Measurements from ENCODE around the gene MYO1D.

Gene MYO1D

DNA sequence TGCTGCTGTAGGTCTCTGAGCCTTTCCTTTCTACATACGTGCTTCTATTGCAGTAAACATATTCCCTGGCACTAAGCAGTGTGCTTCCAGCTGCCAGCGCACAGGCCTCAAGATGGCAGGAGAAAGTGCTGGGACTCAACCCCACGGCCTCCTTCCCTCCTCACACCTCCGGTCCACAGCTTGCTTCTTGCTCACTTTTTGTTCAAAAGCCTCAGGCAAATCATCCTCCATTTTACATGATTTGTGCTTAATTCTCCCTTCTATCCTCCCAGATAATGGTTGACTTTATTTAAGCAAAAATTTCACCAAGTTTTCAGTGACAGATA is 384.7 kb downstream of the MYO1D start:
- TF ChIP-seq, protein P1, sequence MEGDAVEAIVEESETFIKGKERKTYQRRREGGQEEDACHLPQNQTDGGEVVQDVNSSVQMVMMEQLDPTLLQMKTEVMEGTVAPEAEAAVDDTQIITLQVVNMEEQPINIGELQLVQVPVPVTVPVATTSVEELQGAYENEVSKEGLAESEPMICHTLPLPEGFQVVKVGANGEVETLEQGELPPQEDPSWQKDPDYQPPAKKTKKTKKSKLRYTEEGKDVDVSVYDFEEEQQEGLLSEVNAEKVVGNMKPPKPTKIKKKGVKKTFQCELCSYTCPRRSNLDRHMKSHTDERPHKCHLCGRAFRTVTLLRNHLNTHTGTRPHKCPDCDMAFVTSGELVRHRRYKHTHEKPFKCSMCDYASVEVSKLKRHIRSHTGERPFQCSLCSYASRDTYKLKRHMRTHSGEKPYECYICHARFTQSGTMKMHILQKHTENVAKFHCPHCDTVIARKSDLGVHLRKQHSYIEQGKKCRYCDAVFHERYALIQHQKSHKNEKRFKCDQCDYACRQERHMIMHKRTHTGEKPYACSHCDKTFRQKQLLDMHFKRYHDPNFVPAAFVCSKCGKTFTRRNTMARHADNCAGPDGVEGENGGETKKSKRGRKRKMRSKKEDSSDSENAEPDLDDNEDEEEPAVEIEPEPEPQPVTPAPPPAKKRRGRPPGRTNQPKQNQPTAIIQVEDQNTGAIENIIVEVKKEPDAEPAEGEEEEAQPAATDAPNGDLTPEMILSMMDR (IDR thresholded peaks at IDR 0.05; ENCODE audit: low read depth, low read length), result no peak
- no peak for DNase-seq (ENCODE audit: low read depth in 2 of 2)
- H3K4me3 ChIP-seq (replicated peaks in 1 of 2; ENCODE audit: low read depth in 2 of 2, low read length in 2 of 2), result no peak overlapping the region

DNA sequence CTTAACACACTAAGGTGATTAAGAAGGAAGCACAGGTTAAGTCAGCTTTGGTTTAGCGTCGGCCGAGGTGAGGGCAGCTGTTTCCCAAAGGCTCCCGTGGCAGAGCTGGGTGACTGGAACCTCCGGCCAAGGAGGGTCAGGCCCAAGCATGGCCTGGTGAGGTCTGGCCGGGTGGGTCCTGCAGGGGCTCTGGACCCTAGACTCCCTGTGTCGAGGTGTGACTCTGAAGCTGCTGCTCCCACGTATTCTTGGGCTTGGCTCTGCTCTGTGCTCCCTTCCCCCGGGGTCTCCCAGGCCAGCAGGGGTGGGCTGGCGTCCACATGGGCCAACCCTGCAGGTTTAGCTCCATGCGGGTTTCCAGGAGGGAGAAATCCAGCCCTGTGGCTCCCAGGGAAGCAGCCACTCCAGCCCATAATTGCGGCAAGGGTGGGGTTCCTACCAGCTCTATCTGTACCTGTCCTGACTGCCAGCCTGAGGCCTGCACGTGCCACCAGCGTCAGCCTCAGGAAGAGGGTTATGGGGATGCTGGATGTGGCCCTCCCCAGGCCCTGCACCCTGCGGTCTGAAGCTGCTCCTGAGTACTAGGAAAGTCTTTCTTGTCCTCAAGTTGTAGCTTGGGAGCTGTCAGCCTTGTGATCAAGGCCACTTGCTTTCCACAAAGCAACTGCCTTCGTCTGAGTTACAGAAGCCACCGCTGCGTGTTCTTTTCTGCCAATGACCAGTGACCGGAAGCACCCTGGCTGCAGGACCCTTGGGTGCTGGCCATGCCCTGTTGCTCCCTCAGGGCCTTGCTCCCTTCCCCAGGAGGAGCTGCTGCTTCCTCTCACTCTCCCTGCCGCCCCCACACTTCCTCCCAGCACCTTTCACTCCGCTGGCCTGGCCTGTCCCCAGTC is 385.3 kb downstream of the MYO1D start:
- no peak for DNase-seq (ENCODE audit: low read depth in 2 of 2)
- H3K4me3 ChIP-seq (replicated peaks in 1 of 2; ENCODE audit: low read depth in 2 of 2, low read length in 2 of 2), result no peak overlapping the region
- TF ChIP-seq, protein P1 (IDR thresholded peaks at IDR 0.05; ENCODE audit: low read depth, low read length), result no peak

DNA sequence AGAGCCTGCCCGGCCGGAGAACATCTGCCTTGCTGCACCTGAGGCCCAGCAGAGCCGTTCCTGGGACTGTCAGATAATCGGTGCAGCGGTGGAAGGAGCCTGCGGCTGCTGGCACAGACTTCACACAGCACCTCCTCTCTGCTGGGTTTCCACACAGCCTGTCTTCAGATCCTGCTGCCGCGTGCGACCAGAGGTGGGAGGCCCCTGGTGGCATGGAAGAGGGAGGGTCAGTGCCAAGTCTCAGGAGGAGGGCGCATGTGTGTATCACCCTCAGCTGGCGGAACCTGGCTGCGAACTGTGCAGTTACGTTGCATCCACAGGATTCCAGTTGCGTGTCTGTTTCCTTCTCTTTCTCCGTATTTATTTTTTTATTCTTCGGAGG is 386.8 kb downstream of the MYO1D start:
- DNase-seq (ENCODE audit: low read depth in 2 of 2), result no peak
- TF ChIP-seq, protein P1 (IDR thresholded peaks at IDR 0.05; ENCODE audit: low read depth, low read length), result no peak
- no peak overlapping the region for H3K4me3 ChIP-seq (replicated peaks in 1 of 2; ENCODE audit: low read depth in 2 of 2, low read length in 2 of 2)

DNA sequence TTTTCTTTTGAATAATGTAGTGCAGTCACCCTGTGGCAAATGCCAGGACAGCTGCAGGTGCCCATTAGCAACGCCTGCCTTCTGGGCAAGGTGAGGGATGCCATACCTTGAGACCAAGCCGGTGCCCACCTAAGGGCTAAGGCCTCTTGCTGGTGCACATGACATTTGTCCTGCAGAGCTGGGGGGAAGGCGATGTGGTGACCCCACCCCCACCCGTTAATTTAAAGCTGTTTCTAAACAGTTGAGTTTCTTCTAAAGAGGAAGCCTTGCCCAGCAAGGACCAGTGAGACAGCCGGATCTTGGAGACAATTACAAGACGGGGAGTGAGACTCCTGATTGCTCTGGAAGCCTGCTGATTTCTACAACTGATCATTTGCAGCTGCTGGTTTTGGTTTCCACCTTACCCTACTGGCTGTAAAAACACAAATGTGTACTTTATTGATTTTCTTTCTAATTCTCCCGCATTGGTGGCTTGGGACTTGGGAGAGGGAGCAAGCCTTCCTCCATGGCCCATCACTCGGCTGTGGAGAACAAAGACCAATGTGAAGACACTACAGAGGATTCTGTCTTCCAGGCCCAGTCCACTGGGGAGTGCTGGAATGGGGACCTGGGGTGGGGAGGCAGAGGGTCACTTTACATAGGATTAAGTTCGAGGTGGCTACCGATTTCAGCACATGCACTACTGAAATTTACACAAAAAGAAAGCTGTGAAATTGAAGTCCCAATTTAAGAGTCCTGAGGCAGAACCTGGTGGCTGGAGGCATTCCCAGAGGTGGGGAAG is 387.4 kb downstream of the MYO1D start:
- DNase-seq (ENCODE audit: low read depth in 2 of 2), result no peak
- TF ChIP-seq, protein P1 (IDR thresholded peaks at IDR 0.05; ENCODE audit: low read depth, low read length), result no peak
- no peak overlapping the region for H3K4me3 ChIP-seq (replicated peaks in 1 of 2; ENCODE audit: low read depth in 2 of 2, low read length in 2 of 2)

DNA sequence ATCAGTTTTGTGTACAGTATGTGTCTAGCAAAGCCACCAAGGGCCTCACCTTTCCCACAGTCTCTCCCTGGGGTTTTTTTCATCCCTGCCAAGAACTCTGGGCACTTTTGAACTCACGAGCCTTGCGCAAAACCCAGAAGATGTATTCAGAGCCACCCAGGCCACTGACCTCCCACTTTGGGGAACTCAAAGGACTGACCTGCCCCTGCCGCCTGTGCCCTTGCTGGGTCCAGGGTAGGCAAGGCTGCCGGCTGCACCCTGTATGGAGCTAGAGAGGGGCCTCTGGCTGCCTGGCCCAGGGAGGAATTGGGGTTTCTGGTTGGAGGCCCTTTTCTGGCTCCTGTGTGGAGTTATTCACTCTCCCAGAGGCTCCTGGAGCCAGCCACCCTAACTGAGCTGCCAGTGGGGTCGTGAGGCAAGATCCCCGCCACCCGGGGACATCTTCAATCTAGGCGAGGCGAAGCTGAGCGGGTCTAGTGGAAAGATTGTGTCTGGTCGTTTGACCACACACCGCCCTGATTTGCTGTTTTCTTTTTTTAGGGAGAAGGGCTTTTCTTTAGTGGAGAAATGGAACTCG is 388.2 kb downstream of the MYO1D start:
- no peak for DNase-seq (ENCODE audit: low read depth in 2 of 2)
- TF ChIP-seq, protein P1 (IDR thresholded peaks at IDR 0.05; ENCODE audit: low read depth, low read length), result no peak
- no peak overlapping the region for H3K4me3 ChIP-seq (replicated peaks in 1 of 2; ENCODE audit: low read depth in 2 of 2, low read length in 2 of 2)

DNA sequence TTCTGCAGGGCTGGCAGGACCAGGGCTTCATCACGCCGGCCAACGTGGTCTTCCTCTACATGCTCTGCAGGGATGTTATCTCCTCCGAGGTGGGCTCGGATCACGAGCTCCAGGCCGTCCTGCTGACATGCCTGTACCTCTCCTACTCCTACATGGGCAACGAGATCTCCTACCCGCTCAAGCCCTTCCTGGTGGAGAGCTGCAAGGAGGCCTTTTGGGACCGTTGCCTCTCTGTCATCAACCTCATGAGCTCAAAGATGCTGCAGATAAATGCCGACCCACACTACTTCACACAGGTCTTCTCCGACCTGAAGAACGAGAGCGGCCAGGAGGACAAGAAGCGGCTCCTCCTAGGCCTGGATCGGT is 388.8 kb downstream of the MYO1D start:
- H3K4me3 ChIP-seq (replicated peaks in 1 of 2; ENCODE audit: low read depth in 2 of 2, low read length in 2 of 2), result no peak overlapping the region
- DNase-seq (ENCODE audit: low read depth in 2 of 2), result no peak
- TF ChIP-seq, protein P1 (IDR thresholded peaks at IDR 0.05; ENCODE audit: low read depth, low read length), result no peak
